Activated naive CD4-positive, alpha-beta T cell treated with anti-CD3 and anti-CD28 coated beads, Interleukin-2, amount 10 ng/mL, durations not matched to agents 7 days and 5 days (primary cell): ENCODE measurements around the gene SFSWAP.

Experiments
- CTCF ChIA-PET: fragments of 350-600 bp; sonication (Branson Sonifier 250); formaldehyde crosslinking; loops from one replicate; lab custom pipeline; 2021; ENCODE audit warnings: antibody characterized with exemption; lab: Charles Lee
- DNase-seq: peaks from one replicate; pipeline ENCODE4 v3.0.0-alpha.2; 2020
- H3K27ac Mint-ChIP-seq: one replicate; pipeline ENCODE4 v1.8.0; 2021; ENCODE audit warnings: mild to moderate bottlenecking, moderate library complexity, mixed read lengths
- H3K27me3 Mint-ChIP-seq: one replicate; pipeline ENCODE4 v1.8.0; 2021; ENCODE audit warnings: mild to moderate bottlenecking, mixed read lengths
- H3K36me3 Mint-ChIP-seq: one replicate; pipeline ENCODE4 v1.8.0; 2021; ENCODE audit warnings: mixed read lengths
- H3K4me1 Mint-ChIP-seq: one replicate; pipeline ENCODE4 v1.8.0; 2021; ENCODE audit warnings: mixed read lengths
- H3K4me3 Mint-ChIP-seq: one replicate; pipeline ENCODE4 v1.8.0; 2021; ENCODE audit warnings: mild to moderate bottlenecking, moderate library complexity, mixed read lengths
- H3K9me3 Mint-ChIP-seq: one replicate; pipeline ENCODE4 v1.8.0; 2021; ENCODE audit warnings: mixed read lengths

Gene SFSWAP

DNA sequence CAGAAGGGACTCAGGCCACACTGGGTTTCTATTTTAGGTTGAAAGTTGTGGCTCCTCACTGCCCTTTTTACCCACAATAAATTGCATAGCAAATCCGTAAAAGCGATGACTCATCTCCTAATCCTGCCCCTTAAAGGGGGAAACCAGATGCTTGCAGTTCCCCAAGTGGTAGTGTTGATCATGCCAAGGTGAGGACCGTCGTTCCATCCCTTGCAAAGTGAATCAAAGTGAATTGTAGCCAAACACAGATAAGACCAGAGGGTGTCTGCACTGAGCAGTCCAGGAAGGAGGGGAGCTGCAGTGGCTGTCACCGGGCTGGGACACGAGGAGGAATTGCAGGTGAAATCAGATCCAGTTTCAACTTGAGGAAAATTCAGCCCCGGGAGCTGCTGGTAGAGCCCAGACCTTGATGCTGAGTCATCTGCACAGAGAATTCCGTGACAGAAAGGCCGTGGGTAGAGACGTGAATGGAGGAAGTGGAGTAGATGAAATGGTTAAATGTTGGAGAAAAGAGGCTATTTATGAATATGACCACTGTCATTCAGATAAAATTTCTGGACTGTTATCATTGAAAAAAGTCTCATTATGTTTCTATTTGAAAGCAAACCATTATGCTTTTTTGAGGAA, 73.1 kb downstream of the SFSWAP start:
- Mint-ChIP-seq H3K36me3 (peaks cover 32% of the 10 kb centered on the region), H3K4me1 (no peaks in the 10 kb centered on the region), H3K9me3 (no peaks in the 10 kb centered on the region), H3K27ac (peak overlapping the region; percentile 14), H3K27me3 (no peaks in the 10 kb centered on the region), H3K4me3 (no peak overlapping the region)
- no peak for DNase-seq
- CTCF ChIA-PET = no interaction called here

DNA sequence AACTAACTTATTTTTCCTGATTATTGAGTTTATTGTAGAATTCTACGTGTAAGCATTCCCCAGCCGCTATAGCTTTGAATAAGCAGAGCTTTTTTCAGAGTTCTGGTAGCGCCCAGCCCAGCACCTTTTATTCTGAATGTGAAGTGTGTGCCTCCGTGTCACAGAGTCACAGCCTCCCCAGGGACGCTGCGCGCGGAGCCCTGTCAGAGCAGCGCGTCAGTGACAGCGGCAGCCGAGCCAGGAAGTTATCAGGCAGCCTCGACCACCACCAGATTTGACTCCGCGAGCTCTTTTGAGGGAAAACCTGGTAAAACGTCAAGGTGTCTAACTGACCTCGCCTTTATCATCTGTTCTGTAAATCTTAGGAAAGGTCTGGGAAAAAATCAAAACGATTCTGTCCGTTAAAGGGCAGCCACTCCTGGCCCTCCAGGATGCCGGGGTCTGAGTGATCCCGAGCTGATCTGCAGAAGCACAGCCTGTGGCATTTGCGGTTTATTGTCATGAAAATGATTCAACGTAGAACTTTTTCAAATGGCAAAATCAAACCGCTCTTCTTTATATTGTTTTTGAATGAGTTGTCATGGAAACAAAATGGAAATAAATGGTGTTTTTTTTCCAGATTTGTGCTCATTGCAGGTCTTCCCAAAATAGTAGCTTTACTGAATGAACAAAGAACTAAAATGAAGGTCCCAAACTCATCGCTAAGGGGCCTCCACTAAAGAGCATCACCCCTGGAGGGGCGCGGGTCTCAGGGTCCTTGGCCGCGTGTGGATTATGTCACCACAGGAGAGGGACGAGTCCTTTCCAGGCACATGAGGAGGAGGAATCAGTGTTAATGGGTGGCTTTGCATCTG, 74.2 kb downstream of the SFSWAP start:
- no peak for DNase-seq
- no peaks in the 10 kb centered on the region for H3K4me1 Mint-ChIP-seq
- H3K4me3 Mint-ChIP-seq = no peak overlapping the region
- peaks cover 31% of the 10 kb centered on the region for H3K36me3 Mint-ChIP-seq
- no peaks in the 10 kb centered on the region for H3K27me3 Mint-ChIP-seq
- CTCF ChIA-PET = interaction anchor here (0.9 to 1.1 kb wide), 3 partner anchors 20 to 30 kb away, joined by 3 to 4 read pairs (median 3); no protein-coding TSS in a partner anchor
- H3K27ac Mint-ChIP-seq = no peak overlapping the region
- no peaks in the 10 kb centered on the region for H3K9me3 Mint-ChIP-seq

DNA sequence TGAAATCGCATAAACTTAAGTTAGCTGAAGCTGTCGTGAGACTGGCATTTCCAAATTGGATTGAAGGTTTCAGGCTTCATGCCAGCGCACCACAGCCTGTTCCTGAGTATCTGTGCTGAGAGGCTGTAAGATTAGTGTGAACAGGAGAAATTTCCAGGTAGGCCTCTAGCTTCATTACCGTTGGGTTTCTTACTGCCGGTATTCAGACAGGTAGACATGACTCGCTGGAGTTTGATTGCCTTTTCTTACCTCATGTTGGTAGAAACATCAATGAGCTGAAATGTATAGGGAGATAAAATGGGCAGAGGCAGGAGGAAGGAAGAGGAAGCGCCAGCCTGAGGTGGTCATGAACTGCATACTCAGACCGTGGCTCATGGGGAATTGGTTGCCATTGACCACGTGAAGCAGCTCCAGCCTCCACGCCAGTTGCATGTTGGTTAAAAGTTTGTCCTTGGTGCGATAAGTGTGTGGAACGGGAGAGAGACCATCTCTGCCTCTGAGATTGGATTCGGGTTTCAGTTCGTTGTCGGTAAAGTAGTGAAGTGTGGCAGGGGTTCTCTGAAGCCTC, 75.0 kb downstream of the SFSWAP start:
- Mint-ChIP-seq H3K36me3 (peaks cover 34% of the 10 kb centered on the region), H3K4me1 (no peaks in the 10 kb centered on the region), H3K4me3 (no peak overlapping the region), H3K9me3 (no peaks in the 10 kb centered on the region), H3K27ac (no peak overlapping the region), H3K27me3 (no peaks in the 10 kb centered on the region)
- no peak for DNase-seq
- CTCF ChIA-PET = interaction anchor here (1.1 kb wide), 2 partner anchors 22 to 30 kb away, joined by 3 to 4 read pairs; no protein-coding TSS in a partner anchor

DNA sequence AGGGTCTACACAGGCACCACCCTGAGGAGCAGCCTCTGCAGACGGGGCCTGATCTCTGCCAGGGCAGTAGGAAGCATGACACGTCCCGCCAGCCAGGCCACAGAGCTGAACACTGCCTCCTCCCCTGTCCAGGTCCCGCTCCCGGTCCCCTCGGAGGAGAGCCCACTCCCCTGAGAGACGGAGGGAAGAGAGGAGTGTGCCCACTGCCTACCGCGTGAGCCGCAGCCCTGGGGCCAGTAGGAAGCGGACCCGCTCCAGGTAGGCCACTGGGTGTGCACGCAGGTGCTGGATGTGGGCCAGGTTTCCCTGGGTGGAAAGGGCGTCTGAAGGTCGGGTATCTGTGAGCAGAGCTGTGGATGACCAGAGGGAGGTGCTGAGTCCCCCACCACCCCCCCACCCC, 75.4 kb downstream of the SFSWAP start:
- H3K27ac Mint-ChIP-seq = no peak overlapping the region

DNA sequence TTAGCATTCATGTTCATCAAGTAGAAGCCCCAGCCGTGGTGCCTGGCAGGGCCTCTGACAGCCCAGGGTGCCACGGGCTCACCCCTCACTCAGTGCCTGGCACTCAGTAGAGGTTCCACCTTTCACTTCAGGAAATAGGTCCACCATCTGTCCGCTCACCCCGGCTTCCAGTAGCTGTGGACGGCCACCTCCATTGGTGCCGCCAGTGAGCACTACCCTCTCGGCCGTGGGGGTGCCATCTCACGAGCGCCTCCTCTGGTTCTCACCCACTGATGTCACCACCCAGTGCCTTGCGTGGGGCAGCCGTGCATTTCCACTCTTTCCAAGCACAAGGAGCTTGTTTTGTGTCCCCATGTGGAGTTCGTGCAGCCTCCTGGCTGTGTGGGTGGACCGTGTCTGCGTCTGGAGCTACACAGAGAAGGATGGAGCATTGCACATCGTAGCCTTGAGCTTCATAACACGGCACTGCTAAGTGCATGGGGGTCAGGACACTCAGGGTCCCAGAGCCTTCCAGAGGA, 76.3 kb downstream of the SFSWAP start:
- H3K36me3 Mint-ChIP-seq = peaks cover 34% of the 10 kb centered on the region
- no peak overlapping the region for H3K27ac Mint-ChIP-seq
- H3K9me3 Mint-ChIP-seq = no peaks in the 10 kb centered on the region
- CTCF ChIA-PET = no interaction called here
- H3K4me3 Mint-ChIP-seq = no peak overlapping the region
- H3K27me3 Mint-ChIP-seq = no peaks in the 10 kb centered on the region
- no peak for DNase-seq
- H3K4me1 Mint-ChIP-seq = no peaks in the 10 kb centered on the region

More for the DNA sequence above, 75.4 kb downstream of the SFSWAP start:
- no peak for DNase-seq
- H3K4me1 Mint-ChIP-seq = no peaks in the 10 kb centered on the region
- H3K27me3 Mint-ChIP-seq = no peaks in the 10 kb centered on the region
- H3K9me3 Mint-ChIP-seq = no peaks in the 10 kb centered on the region
- no peak overlapping the region for H3K4me3 Mint-ChIP-seq
- CTCF ChIA-PET = interaction anchor here (1.1 kb wide), 2 partner anchors 22 to 31 kb away, joined by 3 to 4 read pairs; no protein-coding TSS in a partner anchor
- H3K36me3 Mint-ChIP-seq = peaks cover 36% of the 10 kb centered on the region

DNA sequence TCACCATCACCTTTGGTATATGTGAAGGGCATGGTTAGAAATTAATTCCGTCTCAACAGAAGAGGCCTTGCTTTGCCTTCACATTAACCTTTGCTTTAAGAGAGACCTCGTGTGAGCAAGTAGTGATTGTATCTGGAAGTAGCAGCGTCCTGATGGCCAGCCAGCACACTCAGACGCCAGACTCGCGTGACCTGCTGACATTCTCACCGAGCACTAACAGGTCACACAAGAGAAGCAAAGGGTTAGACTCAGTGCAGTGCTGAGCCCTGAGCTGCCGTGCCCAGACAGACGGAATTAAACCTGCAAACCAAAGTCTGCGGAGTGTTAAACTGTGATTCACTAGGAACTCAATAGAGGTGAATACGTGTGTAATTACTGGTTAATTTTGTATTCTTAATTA, 77.2 kb downstream of the SFSWAP start:
- Mint-ChIP-seq H3K27me3 (no peaks in the 10 kb centered on the region), H3K9me3 (no peaks in the 10 kb centered on the region), H3K36me3 (peaks cover 40% of the 10 kb centered on the region), H3K27ac (no peak overlapping the region), H3K4me1 (no peaks in the 10 kb centered on the region), H3K4me3 (no peak overlapping the region)
- DNase-seq = no peak
- CTCF ChIA-PET = no interaction called here

DNA sequence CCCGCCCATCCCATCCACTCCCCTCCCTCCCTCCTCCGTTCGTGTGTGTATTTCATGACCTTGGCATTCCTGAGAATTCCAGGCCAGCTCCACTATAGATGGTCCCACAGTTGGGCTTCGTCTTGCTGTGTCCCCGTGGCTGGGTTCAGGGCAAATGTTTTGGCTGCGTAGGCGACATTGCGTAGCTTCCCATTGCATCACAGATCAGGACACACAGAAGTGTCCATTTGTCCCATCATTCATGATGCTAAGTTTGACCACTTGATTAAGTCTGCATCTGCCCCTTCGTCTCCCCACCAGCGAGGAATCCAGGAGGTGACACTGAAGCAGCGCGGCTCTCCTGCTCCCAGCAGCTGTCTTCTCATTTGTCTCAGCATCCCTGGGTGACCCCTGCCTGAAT, 78.7 kb downstream of the SFSWAP start:
- Mint-ChIP-seq H3K4me1 (no peaks in the 10 kb centered on the region), H3K9me3 (no peaks in the 10 kb centered on the region), H3K36me3 (peaks cover 49% of the 10 kb centered on the region), H3K27me3 (no peaks in the 10 kb centered on the region), H3K27ac (no peak overlapping the region), H3K4me3 (no peak overlapping the region)
- CTCF ChIA-PET = no interaction called here
- no peak for DNase-seq

DNA sequence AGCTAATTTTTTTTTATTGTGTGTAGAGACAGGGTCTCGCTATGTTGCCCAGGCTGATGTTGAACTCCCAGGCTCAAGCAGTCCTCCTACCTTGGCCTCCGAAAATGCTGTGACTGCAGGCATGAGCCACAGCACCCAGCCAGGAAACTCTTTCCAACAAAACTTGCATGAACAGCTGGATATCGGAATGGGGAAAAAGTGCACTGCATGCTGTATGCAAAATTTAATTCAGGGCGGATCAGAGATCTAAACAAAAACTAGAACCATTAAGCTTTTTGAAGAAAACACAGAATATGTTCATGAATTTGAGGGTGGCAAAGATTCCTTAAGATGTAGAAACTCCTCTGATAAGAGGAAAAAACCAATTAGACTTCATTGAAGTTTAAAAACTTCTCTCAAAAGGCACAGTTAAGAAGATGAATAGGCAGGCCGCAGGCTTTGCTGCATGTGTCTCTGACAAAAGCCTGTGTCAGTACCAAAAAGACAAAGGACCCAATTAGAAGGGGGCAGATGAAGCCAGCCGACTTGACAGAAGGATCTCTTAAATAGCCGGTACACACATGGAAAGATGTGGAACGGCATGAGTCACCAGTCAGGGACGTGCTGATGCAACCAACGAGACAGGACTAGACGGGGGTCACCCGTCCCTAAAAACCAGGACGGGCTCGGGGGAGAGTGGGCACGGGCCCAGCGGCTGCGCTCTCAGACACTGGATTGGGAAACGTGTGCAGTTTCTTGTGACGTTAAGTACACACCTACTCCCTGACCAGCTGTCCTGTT, 82.5 kb downstream of the SFSWAP start:
- Mint-ChIP-seq H3K27ac (no peak overlapping the region), H3K36me3 (peaks cover 44% of the 10 kb centered on the region), H3K4me3 (no peak overlapping the region), H3K9me3 (no peaks in the 10 kb centered on the region), H3K27me3 (no peaks in the 10 kb centered on the region), H3K4me1 (no peaks in the 10 kb centered on the region)
- CTCF ChIA-PET = no interaction called here
- DNase-seq = no peak

DNA sequence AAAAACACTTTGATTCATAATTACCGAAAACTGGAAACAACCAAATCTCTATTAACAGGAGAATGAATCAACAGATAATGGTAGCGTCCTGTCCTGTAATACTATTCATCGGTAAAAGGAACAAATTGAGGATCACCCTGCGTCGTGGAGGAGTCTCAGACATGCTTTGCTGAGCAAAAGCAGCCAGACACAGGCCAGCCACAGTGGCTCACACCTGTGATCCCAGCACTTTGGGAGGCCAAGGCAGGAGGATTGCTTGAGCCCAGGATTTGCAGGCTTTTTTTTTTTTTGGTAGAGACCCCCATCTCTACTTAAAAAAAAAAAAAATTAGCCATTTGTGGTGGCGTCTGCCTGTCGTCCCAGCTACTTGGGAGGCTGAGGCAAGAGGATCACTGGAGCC, 83.2 kb downstream of the SFSWAP start:
- no peaks in the 10 kb centered on the region for H3K4me1 Mint-ChIP-seq
- H3K4me3 Mint-ChIP-seq = no peak overlapping the region
- no peaks in the 10 kb centered on the region for H3K9me3 Mint-ChIP-seq
- DNase-seq = no peak
- CTCF ChIA-PET = no interaction called here
- no peaks in the 10 kb centered on the region for H3K27me3 Mint-ChIP-seq
- H3K36me3 Mint-ChIP-seq = peaks cover 47% of the 10 kb centered on the region
- no peak overlapping the region for H3K27ac Mint-ChIP-seq

DNA sequence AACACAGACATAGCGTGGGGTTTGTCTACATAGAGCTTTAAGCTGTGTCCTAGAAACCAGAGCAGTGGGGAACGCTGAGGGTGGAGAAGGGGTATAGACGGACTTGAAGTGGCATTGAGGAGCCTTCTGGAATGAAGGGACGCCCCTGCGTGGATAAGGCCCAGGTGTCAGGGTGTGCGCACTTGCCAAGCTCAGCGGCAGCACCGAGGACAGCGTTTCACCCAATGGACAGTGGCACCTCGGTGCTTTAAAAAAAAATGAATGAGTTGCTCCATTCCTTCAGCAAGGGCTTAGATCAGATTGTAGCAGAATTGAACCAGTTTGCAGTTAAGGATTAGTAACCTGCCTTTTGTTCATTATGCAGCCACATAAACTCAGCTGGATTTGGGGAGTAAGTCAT, 83.7 kb downstream of the SFSWAP start:
- Mint-ChIP-seq H3K36me3 (peaks cover 52% of the 10 kb centered on the region), H3K27me3 (no peaks in the 10 kb centered on the region), H3K4me3 (no peak overlapping the region), H3K27ac (no peak overlapping the region), H3K9me3 (no peaks in the 10 kb centered on the region), H3K4me1 (no peaks in the 10 kb centered on the region)
- CTCF ChIA-PET = no interaction called here
- no peak for DNase-seq

DNA sequence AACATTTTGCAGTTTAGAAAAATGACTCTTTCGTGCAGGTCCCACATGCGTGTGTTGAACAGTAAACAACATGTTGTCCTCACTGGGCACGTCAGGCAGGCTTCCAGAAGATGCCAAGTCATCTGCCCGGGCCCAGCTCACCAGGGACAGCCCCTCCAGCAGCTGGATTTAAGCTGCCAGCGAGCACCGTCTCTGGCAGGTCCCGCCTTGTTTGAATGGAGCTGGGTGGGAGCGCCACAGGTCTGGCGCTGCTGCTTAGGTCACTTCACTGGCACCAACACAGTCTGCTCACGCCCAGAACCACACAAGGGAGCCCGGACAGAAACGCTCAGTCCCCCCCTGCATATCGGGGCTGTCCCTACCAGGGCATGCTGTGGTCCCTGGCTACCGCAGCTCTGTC, 84.2 kb downstream of the SFSWAP start:
- CTCF ChIA-PET = no interaction called here
- no peaks in the 10 kb centered on the region for H3K9me3 Mint-ChIP-seq
- no peaks in the 10 kb centered on the region for H3K4me1 Mint-ChIP-seq
- no peak overlapping the region for H3K4me3 Mint-ChIP-seq
- no peaks in the 10 kb centered on the region for H3K27me3 Mint-ChIP-seq
- no peak for DNase-seq
- no peak overlapping the region for H3K27ac Mint-ChIP-seq
- peaks cover 52% of the 10 kb centered on the region for H3K36me3 Mint-ChIP-seq

DNA sequence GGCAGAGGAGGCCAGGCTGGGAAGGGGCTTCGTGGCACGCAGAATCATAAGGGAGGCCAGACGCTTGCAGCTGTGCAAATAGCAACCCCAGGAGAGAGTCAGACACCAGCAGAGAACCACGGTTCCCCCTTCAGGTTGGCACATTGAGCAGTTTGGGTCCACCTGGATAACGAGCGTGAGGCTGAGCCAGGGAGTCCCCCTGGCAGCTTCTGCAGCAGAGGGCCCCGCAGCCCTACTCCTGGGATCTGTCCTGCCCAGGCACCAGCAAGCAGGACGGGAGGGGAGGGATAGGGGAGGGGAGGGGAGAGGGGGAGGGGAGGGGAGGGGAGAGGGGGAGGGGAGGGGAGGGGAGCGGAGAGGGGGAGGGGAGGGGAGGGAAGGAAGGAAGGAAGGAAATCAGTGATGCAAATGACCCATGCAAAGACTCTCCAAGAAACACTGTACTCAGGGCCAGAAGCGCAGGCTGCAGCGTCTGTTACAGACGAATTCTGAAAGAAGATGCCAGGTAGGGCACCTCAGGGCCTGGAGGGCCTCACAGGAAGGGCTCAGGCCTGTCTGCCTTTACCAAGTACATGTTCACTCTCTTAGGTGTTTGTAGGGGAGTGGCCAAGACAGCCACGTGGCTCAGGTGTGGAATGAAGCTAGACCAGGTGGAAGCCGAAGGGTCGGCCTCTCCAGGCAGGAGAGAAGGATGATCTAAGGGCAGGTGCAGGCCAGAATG, 85.0 kb downstream of the SFSWAP start:
- CTCF ChIA-PET = no interaction called here

DNA sequence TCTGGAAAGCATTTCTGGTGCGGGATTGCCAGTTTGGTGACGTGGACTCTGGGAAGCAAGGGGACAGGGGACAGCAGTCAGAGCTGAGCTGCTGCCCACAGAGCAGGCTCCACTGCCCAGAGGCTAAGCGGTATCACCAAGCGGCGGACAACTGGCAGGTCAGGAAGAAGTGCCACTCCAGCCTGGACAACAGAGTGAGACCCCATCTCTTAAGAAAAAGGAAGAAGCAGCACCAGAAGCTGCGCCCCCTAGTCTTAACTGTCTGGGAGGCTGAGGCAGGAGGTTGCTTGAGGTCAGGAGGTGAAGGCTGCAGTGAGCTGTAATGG, 85.5 kb downstream of the SFSWAP start:
- H3K27me3 Mint-ChIP-seq = no peaks in the 10 kb centered on the region
- DNase-seq = no peak
- H3K36me3 Mint-ChIP-seq = peaks cover 51% of the 10 kb centered on the region
- no peak overlapping the region for H3K27ac Mint-ChIP-seq
- H3K4me1 Mint-ChIP-seq = no peaks in the 10 kb centered on the region
- CTCF ChIA-PET = no interaction called here
- H3K4me3 Mint-ChIP-seq = no peak overlapping the region
- no peaks in the 10 kb centered on the region for H3K9me3 Mint-ChIP-seq

More for the DNA sequence above, 85.0 kb downstream of the SFSWAP start:
- Mint-ChIP-seq H3K4me1 (no peaks in the 10 kb centered on the region), H3K27ac (no peak overlapping the region), H3K9me3 (no peaks in the 10 kb centered on the region), H3K4me3 (no peak overlapping the region), H3K27me3 (no peaks in the 10 kb centered on the region), H3K36me3 (peaks cover 50% of the 10 kb centered on the region)
- no peak for DNase-seq
